ENCODE measurements around the gene MGAT4B.

MGAT4B gene

GRCh38 chr5:179759581-179760551 is 46.8 kb downstream of the MGAT4B start:
- H3K36me3 ChIP-seq (ENCODE audit: control insufficient read depth, insufficient read depth, low read length) = no peaks in the 10 kb centered on the region
- TF ChIP-seq, protein P1, sequence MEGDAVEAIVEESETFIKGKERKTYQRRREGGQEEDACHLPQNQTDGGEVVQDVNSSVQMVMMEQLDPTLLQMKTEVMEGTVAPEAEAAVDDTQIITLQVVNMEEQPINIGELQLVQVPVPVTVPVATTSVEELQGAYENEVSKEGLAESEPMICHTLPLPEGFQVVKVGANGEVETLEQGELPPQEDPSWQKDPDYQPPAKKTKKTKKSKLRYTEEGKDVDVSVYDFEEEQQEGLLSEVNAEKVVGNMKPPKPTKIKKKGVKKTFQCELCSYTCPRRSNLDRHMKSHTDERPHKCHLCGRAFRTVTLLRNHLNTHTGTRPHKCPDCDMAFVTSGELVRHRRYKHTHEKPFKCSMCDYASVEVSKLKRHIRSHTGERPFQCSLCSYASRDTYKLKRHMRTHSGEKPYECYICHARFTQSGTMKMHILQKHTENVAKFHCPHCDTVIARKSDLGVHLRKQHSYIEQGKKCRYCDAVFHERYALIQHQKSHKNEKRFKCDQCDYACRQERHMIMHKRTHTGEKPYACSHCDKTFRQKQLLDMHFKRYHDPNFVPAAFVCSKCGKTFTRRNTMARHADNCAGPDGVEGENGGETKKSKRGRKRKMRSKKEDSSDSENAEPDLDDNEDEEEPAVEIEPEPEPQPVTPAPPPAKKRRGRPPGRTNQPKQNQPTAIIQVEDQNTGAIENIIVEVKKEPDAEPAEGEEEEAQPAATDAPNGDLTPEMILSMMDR (IDR thresholded peaks at IDR 0.05; ENCODE audit: insufficient read depth, low read length, poor library complexity, severe bottlenecking) = no peak
- H3K27me3 ChIP-seq (replicated peaks; ENCODE audit: control insufficient read depth, insufficient read depth, low read length) = no peaks in the 10 kb centered on the region
- H3K4me3 ChIP-seq (replicated peaks; ENCODE audit: low read depth, low read length) = 0 out of 2 replicates have a peak overlapping the region, but pooled peaks have one; percentile 1
- peak; percentile 54 for DNase-seq (ENCODE audit: extremely low read depth, insufficient read length)

DNA sequence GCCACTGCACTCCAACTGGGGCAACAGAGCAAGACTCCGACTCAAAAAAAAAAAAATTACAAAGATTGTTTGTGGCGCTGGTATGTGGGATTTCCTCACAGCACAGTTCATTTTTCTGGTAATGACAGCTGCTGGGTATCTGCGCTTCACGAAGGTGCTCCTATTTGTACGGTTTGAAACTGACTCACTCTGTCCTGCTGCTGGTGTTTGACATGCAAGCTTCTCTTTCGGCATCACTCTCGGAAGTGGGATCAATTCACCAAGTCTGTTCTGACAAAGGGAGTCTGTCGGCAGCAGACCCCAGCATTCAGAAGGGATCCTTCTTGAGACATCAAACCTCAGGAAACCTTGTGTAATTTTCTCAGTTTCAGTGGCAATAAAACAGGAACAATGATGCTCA is 47.7 kb downstream of the MGAT4B start:
- no peak for DNase-seq (ENCODE audit: extremely low read depth, insufficient read length)
- no peaks in the 10 kb centered on the region for H3K27me3 ChIP-seq (replicated peaks; ENCODE audit: control insufficient read depth, insufficient read depth, low read length)
- H3K36me3 ChIP-seq (ENCODE audit: control insufficient read depth, insufficient read depth, low read length) = no peaks in the 10 kb centered on the region
- TF ChIP-seq, protein P1 (IDR thresholded peaks at IDR 0.05; ENCODE audit: insufficient read depth, low read length, poor library complexity, severe bottlenecking) = no peak
- no peak overlapping the region for H3K4me3 ChIP-seq (replicated peaks; ENCODE audit: low read depth, low read length)

- no peaks in the 10 kb centered on the region; the same call in 1 of the 2 replicates for H3K36me3 ChIP-seq (ENCODE audit: control insufficient read depth, insufficient read depth, low read length)
- no peak overlapping the region for H3K4me3 ChIP-seq (replicated peaks; ENCODE audit: low read depth, low read length)
- TF ChIP-seq, protein P1 (IDR thresholded peaks at IDR 0.05; ENCODE audit: insufficient read depth, low read length, poor library complexity, severe bottlenecking) = no peak
- DNase-seq (ENCODE audit: extremely low read depth, insufficient read length) = no peak
- H3K27me3 ChIP-seq (replicated peaks; ENCODE audit: control insufficient read depth, insufficient read depth, low read length) = no peaks in the 10 kb centered on the region
Measured at GRCh38 chr5:179755022-179755421, 51.6 kb downstream of the MGAT4B start.

- TF ChIP-seq, protein P1 (IDR thresholded peaks at IDR 0.05; ENCODE audit: insufficient read depth, low read length, poor library complexity, severe bottlenecking) = no peak
- Histone ChIP-seq H3K4me3 (replicated peaks; ENCODE audit: low read depth, low read length) (no peak overlapping the region), H3K27me3 (replicated peaks; ENCODE audit: control insufficient read depth, insufficient read depth, low read length) (no peaks in the 10 kb centered on the region), H3K36me3 (ENCODE audit: control insufficient read depth, insufficient read depth, low read length) (peaks cover 2% of the 10 kb centered on the region)
- DNase-seq (ENCODE audit: extremely low read depth, insufficient read length) = no peak
Measured at GRCh38 chr5:179753971-179754370, 52.7 kb downstream of the MGAT4B start.

- no peak overlapping the region for H3K4me3 ChIP-seq (replicated peaks; ENCODE audit: low read depth, low read length)
- H3K27me3 ChIP-seq (replicated peaks; ENCODE audit: control insufficient read depth, insufficient read depth, low read length) = no peaks in the 10 kb centered on the region
- TF ChIP-seq, protein P1 (IDR thresholded peaks at IDR 0.05; ENCODE audit: insufficient read depth, low read length, poor library complexity, severe bottlenecking) = no peak
- DNase-seq (ENCODE audit: extremely low read depth, insufficient read length) = no peak
- peaks cover 2% of the 10 kb centered on the region for H3K36me3 ChIP-seq (ENCODE audit: control insufficient read depth, insufficient read depth, low read length)
Measured at GRCh38 chr5:179749857-179750508, 56.7 kb downstream of the MGAT4B start.

Data from GM06990 (cell line).